ENCODE data around the gene AUH.
"Not testable (repeated sequence)": the region's sequence is repeated elsewhere in the genome, so short reads cannot be mapped to it uniquely, and the experiment has no call there.

The AUH gene

GRCh38 chr9:91361291-91362050, at the start of gene AUH:
Gene AUH, minus strand, starts transcription at chr9:91361918. Its CDS starts 29 bp downstream, at chr9:91361889.
- DNase-seq (ENCODE audit: low spot score), result peak; percentile 95

GRCh38 chr9:91411096-91411771, 49.5 kb upstream of the AUH start:
- DNase-seq (ENCODE audit: low spot score), result no peak

- DNase-seq (ENCODE audit: low spot score), result no peak
These were observed 48.4 kb upstream of the AUH start for GRCh38 chr9:91410161-91410560.

GRCh38 chr9:91408475-91408874, 46.8 kb upstream of the AUH start:
- no peak for DNase-seq (ENCODE audit: low spot score)

GRCh38 chr9:91407580-91408318, 46.0 kb upstream of the AUH start:
- DNase-seq (ENCODE audit: low spot score), result no peak

- DNase-seq (ENCODE audit: low spot score), result no peak
These were observed 43.8 kb upstream of the AUH start for GRCh38 chr9:91405343-91406077.

- no peak for DNase-seq (ENCODE audit: low spot score)
These were observed 42.2 kb upstream of the AUH start for GRCh38 chr9:91403665-91404543.

GRCh38 chr9:91398926-91399325, 37.2 kb upstream of the AUH start:
- no peak for DNase-seq (ENCODE audit: low spot score)

- no peak for DNase-seq (ENCODE audit: low spot score)
These were observed 34.1 kb upstream of the AUH start for GRCh38 chr9:91395553-91396471.

GRCh38 chr9:91395106-91395552, 33.4 kb upstream of the AUH start:
- DNase-seq (ENCODE audit: low spot score), result no peak

- no peak for DNase-seq (ENCODE audit: low spot score)
These were observed 32.1 kb upstream of the AUH start for GRCh38 chr9:91393826-91394225.

- DNase-seq (ENCODE audit: low spot score), result no peak
These were observed 30.7 kb upstream of the AUH start for GRCh38 chr9:91392435-91392834.

- no peak for DNase-seq (ENCODE audit: low spot score)
These were observed 30.1 kb upstream of the AUH start for GRCh38 chr9:91391818-91392217.

GRCh38 chr9:91391412-91391811, 29.7 kb upstream of the AUH start:
- DNase-seq (ENCODE audit: low spot score), result no peak

- DNase-seq (ENCODE audit: low spot score), result not testable (repeated sequence)
These were observed 28.0 kb upstream of the AUH start for GRCh38 chr9:91389686-91390085.

- DNase-seq (ENCODE audit: low spot score), result no peak
These were observed 25.0 kb upstream of the AUH start for GRCh38 chr9:91386765-91387164.

GRCh38 chr9:91384954-91385353, 23.2 kb upstream of the AUH start:
- no peak for DNase-seq (ENCODE audit: low spot score)

- DNase-seq (ENCODE audit: low spot score), result no peak
These were observed 21.9 kb upstream of the AUH start for GRCh38 chr9:91383577-91383976.

- no peak for DNase-seq (ENCODE audit: low spot score)
These were observed 20.6 kb upstream of the AUH start for GRCh38 chr9:91382298-91382697.

- DNase-seq (ENCODE audit: low spot score), result no peak
These were observed 17.7 kb upstream of the AUH start for GRCh38 chr9:91379426-91379825.
